ENCODE results near the gene PDLIM1.

The PDLIM1 gene

DNA sequence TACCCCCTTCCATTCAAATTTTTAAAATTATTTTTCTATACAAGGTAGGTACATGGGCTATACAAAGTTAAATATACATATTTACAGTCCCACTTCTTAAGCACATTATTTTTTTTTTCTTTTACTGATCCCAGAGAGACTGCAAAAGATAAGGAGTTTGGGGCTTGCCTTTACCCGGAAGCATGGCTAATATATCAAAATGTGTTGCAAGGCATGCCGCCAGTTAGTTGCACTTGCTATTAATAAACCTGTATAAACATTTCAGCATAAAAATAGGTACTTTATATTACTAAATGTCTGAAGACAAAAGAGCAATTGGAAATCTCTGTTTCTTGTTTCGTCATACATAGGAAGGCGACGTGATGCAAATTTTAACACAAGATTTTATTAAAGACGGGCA lies 21.5 kb upstream of the PDLIM1 start:
- no peak overlapping the region for H3K9ac ChIP-seq (ENCODE audit: low read depth, low read length)
- peaks cover 25% of the 10 kb centered on the region for H3K4me1 ChIP-seq (ENCODE audit: control insufficient read depth, insufficient read depth, low read length)
- no peak overlapping the region for H3K4me3 ChIP-seq (ENCODE audit: low read depth, low read length)
- H3K27me3 ChIP-seq (ENCODE audit: control insufficient read depth, insufficient read depth, low read length) = no peaks in the 10 kb centered on the region
- H3K9me3 ChIP-seq (ENCODE audit: control insufficient read depth, insufficient read depth, low read length) = no peaks in the 10 kb centered on the region
- H3K36me3 ChIP-seq (ENCODE audit: control insufficient read depth, insufficient read depth, low read length) = no peaks in the 10 kb centered on the region

DNA sequence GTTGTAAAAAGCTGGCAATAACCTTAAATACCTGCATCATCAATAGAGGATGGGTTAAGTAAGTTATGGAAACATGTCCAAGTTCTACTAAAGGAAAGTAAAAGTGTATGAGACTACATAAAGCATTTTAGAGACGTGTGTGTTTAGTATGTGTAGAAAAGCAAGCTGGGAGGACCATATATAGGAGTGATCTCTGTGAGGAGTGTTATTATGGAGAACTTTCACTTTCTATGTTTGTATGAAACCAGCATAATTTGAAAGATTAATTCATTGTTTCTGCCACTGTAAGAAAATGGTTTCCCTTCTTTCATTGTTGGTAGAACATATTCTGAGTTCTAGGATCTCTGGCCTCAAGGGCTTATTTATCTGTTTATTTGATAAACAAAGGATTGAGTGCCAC lies 19.2 kb upstream of the PDLIM1 start:
- Histone ChIP-seq H3K9ac (ENCODE audit: low read depth, low read length) (no peak overlapping the region), H3K9me3 (ENCODE audit: control insufficient read depth, insufficient read depth, low read length) (no peaks in the 10 kb centered on the region), H3K27me3 (ENCODE audit: control insufficient read depth, insufficient read depth, low read length) (no peaks in the 10 kb centered on the region)

DNA sequence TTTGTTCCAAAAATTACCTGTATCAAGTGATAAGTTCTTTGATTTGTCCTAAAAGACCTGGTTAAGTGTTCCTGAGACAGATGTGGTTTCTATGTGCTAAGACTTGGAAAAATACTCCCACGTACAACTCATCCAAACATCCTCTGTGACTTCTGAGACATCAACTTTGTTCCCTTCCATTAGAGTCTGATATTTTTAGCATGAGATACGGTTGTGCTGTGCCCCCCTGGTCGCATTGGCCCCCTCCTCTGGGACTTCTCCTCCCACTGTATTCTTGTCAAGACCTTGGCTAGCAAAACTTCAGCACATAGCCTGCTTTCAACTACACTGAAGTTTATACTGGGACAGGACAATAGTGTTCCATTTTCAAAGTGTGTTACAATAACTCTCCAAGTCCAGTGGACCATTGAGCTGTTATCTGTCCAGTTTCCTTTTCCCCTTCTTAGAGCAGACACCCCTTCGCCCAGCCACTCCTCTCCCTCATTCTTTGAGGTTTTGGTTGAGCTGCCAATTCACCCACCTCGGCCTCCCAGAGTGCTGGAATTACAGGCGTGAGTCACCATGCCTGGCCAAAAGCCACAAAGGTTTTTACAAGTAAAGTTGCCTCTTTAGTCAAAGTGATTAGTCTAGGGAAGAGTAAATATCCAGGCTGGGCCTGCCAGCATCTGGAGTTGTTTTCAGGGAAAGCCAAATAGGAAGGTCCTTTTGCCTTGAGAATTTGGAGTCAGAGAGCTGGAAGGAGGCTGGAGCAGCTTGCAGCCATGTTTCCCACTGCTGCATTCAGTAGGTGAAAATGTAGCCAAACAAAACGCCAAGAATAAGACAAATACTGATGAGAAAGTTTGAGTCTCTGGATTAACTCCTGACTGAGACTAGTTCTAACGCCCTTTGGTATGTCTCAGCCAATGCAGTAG lies 17.8 kb upstream of the PDLIM1 start:
- no peaks in the 10 kb centered on the region for H3K36me3 ChIP-seq (ENCODE audit: control insufficient read depth, insufficient read depth, low read length)
- H3K4me1 ChIP-seq (ENCODE audit: control insufficient read depth, insufficient read depth, low read length) = peaks cover 32% of the 10 kb centered on the region
- no peaks in the 10 kb centered on the region for H3K9me3 ChIP-seq (ENCODE audit: control insufficient read depth, insufficient read depth, low read length)
- H3K4me3 ChIP-seq (ENCODE audit: low read depth, low read length) = no peak overlapping the region
- H3K27me3 ChIP-seq (ENCODE audit: control insufficient read depth, insufficient read depth, low read length) = no peaks in the 10 kb centered on the region
- H3K9ac ChIP-seq (ENCODE audit: low read depth, low read length) = no peak overlapping the region

More for the DNA sequence above, 19.2 kb upstream of the PDLIM1 start:
- Histone ChIP-seq H3K4me3 (ENCODE audit: low read depth, low read length) (no peak overlapping the region), H3K36me3 (ENCODE audit: control insufficient read depth, insufficient read depth, low read length) (no peaks in the 10 kb centered on the region), H3K4me1 (ENCODE audit: control insufficient read depth, insufficient read depth, low read length) (peaks cover 25% of the 10 kb centered on the region)

DNA sequence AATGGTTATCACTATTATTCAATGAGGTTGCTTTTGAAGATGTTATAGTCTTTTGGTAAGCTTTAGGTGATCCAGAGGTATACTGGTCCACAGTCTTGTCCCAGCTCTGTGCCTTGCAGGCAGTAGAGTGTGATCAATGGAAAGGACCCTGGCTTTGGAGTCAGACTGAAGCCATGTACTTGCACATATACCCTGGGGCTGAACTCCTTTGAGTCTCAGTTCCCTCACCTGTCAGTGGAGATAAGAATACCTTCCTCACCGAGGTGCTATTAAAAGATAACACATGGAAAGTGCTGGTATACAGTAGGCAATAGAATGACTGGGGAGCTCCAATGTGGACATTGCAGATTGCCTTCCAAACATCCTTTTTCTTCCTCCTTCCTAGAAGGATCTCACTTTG lies 16.0 kb upstream of the PDLIM1 start:
- no peaks in the 10 kb centered on the region for H3K27me3 ChIP-seq (ENCODE audit: control insufficient read depth, insufficient read depth, low read length)
- no peaks in the 10 kb centered on the region for H3K36me3 ChIP-seq (ENCODE audit: control insufficient read depth, insufficient read depth, low read length)
- H3K4me1 ChIP-seq (ENCODE audit: control insufficient read depth, insufficient read depth, low read length) = peaks cover 26% of the 10 kb centered on the region

DNA sequence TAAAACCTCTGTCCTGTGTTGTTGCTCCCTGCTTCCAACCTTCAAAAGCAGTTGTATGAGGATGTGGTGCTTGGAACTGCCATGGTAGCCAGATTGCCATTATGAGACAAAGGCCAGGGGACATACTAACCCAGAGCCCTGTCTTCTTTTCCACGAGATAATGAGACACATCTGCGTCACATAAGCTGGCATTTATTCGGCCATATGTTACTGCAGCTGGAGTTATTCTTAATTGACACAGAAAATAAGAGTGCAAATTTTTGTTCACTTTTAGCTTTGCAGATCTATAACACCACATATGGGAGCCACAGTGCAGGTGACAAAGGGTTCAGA lies 15.5 kb upstream of the PDLIM1 start:
- H3K36me3 ChIP-seq (ENCODE audit: control insufficient read depth, insufficient read depth, low read length) = no peaks in the 10 kb centered on the region

More for the DNA sequence above, 16.0 kb upstream of the PDLIM1 start:
- Histone ChIP-seq H3K9ac (ENCODE audit: low read depth, low read length) (no peak overlapping the region), H3K4me3 (ENCODE audit: low read depth, low read length) (no peak overlapping the region), H3K9me3 (ENCODE audit: control insufficient read depth, insufficient read depth, low read length) (no peaks in the 10 kb centered on the region)

DNA sequence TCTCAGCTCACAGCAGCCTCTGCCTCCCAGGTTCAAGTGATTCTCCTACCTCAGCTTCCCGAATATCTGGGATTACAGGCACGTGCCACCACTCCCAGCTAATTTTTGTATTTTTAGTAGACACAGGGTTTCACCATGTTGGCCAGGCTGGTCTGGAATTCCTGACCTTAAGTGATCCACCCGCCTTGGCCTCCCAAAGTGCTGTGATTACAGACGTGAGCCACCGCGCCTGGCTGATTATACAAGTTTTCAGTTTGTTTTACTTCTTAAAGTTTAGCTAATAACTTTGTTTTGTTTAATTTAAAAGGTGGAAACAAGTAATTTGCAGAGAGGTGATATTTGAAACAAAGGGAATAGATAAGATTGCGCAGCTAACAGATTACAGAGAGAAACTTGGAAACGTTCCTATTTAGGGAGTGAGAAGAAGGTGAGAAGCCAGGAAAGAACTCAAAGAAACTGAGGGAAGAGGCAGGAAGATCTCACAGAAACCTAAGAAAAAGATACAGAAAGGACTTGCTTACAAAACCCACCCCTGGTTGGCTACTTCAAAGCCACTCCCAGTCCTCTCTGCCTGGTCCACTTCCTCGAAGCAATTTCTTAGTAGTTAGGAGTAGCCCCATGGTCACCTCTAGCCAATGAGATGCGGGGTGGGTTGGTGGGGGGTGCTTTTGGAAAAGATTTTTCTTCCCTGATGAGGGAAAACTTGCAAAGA lies 15.0 kb upstream of the PDLIM1 start:
- no peaks in the 10 kb centered on the region for H3K36me3 ChIP-seq (ENCODE audit: control insufficient read depth, insufficient read depth, low read length)
- H3K9me3 ChIP-seq (ENCODE audit: control insufficient read depth, insufficient read depth, low read length) = no peaks in the 10 kb centered on the region
- H3K9ac ChIP-seq (ENCODE audit: low read depth, low read length) = no peak overlapping the region
- peaks cover 26% of the 10 kb centered on the region for H3K4me1 ChIP-seq (ENCODE audit: control insufficient read depth, insufficient read depth, low read length)
- no peaks in the 10 kb centered on the region for H3K27me3 ChIP-seq (ENCODE audit: control insufficient read depth, insufficient read depth, low read length)
- H3K4me3 ChIP-seq (ENCODE audit: low read depth, low read length) = no peak overlapping the region

More for the DNA sequence above, 15.5 kb upstream of the PDLIM1 start:
- H3K27me3 ChIP-seq (ENCODE audit: control insufficient read depth, insufficient read depth, low read length) = no peaks in the 10 kb centered on the region
- peaks cover 26% of the 10 kb centered on the region for H3K4me1 ChIP-seq (ENCODE audit: control insufficient read depth, insufficient read depth, low read length)
- H3K4me3 ChIP-seq (ENCODE audit: low read depth, low read length) = no peak overlapping the region
- H3K9ac ChIP-seq (ENCODE audit: low read depth, low read length) = no peak overlapping the region
- no peaks in the 10 kb centered on the region for H3K9me3 ChIP-seq (ENCODE audit: control insufficient read depth, insufficient read depth, low read length)

DNA sequence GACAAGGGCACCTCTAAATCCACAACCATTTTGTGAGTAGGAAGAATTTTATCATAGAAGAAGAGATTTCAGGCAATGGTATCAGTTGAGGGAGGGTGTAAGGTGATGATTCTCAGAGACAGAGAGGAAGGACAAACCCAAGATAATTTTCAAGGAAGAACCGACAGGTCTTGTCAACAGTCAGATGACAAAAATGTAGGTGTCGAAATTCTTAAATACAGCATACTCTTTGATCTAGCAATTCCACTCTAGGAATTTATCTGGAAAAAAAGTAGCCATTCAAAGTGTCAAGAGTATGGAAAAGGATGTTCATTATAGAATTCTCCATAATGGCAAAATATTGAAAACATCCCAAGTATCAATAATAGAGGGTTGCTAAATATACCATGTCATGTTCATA lies 14.2 kb upstream of the PDLIM1 start:
- Histone ChIP-seq H3K4me1 (ENCODE audit: control insufficient read depth, insufficient read depth, low read length) (peaks cover 18% of the 10 kb centered on the region), H3K9me3 (ENCODE audit: control insufficient read depth, insufficient read depth, low read length) (no peaks in the 10 kb centered on the region), H3K9ac (ENCODE audit: low read depth, low read length) (no peak overlapping the region), H3K27me3 (ENCODE audit: control insufficient read depth, insufficient read depth, low read length) (no peaks in the 10 kb centered on the region), H3K4me3 (ENCODE audit: low read depth, low read length) (no peak overlapping the region), H3K36me3 (ENCODE audit: control insufficient read depth, insufficient read depth, low read length) (no peaks in the 10 kb centered on the region)

DNA sequence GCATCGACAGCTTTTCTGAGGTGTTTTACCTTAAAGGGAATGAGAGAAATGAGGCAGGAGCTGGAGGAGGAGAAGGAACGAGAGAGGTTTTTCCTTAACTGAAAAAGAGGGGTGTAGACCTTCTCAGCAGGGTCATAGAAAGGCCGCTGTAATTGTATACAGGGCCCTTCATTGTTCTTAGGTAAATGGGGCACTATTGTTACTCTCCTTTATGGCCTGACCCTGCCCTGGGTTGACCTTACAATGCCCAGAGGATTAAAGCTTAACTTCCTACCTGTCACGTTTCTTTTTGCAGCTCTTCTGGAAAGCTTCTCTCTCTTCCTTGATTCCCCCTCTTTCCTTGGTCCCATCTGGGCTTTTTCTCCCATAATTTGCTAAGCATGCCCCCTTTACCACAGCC lies 13.7 kb upstream of the PDLIM1 start:
- H3K4me3 ChIP-seq (ENCODE audit: low read depth, low read length) = no peak overlapping the region

DNA sequence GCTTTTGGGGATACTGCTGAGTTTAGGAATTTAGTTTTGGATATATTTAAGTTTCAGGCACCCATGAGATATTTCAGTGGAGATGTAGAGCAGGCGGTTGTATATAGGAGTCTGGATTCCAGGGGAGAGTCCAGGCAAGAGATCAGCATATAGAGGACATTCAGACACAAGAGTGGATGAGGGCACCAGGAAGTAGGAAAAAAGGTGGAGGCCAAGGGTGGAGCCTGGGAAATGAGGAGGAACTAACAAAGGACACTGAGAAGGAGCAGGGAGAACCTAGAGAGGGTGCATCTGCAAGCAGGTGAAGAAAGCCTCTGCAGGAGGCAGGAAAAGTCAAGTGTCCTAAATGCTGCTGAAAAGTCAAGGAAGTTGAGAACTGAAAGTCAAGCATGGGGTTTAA lies 13.1 kb upstream of the PDLIM1 start:
- H3K4me3 ChIP-seq (ENCODE audit: low read depth, low read length) = no peak overlapping the region
- H3K9ac ChIP-seq (ENCODE audit: low read depth, low read length) = no peak overlapping the region
- H3K27me3 ChIP-seq (ENCODE audit: control insufficient read depth, insufficient read depth, low read length) = no peaks in the 10 kb centered on the region
- H3K9me3 ChIP-seq (ENCODE audit: control insufficient read depth, insufficient read depth, low read length) = no peaks in the 10 kb centered on the region
- H3K36me3 ChIP-seq (ENCODE audit: control insufficient read depth, insufficient read depth, low read length) = no peaks in the 10 kb centered on the region
- H3K4me1 ChIP-seq (ENCODE audit: control insufficient read depth, insufficient read depth, low read length) = peaks cover 18% of the 10 kb centered on the region

More for the DNA sequence above, 13.7 kb upstream of the PDLIM1 start:
- no peak overlapping the region for H3K9ac ChIP-seq (ENCODE audit: low read depth, low read length)
- H3K27me3 ChIP-seq (ENCODE audit: control insufficient read depth, insufficient read depth, low read length) = no peaks in the 10 kb centered on the region
- H3K9me3 ChIP-seq (ENCODE audit: control insufficient read depth, insufficient read depth, low read length) = no peaks in the 10 kb centered on the region
- H3K4me1 ChIP-seq (ENCODE audit: control insufficient read depth, insufficient read depth, low read length) = peaks cover 18% of the 10 kb centered on the region
- no peaks in the 10 kb centered on the region for H3K36me3 ChIP-seq (ENCODE audit: control insufficient read depth, insufficient read depth, low read length)

DNA sequence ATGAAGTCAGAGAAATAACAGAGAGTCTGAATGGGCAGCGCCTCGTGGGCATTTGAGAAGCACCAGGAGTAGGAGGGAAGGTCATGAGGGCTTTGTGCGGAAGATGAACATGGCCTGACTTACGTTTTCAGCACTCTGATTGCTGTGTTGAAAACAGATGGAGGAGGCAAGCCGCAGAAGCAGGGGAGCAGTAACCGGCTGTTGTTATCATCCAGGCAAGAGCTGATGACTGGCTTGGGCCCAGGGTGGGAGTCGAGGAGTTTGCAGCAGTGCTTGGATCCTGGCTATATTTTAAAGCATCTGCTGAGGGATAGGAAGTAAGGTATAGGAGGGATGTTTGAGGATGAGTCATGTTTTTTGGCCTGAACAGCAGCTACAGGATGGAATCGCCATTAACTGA lies 12.7 kb upstream of the PDLIM1 start:
- H3K9me3 ChIP-seq (ENCODE audit: control insufficient read depth, insufficient read depth, low read length) = no peaks in the 10 kb centered on the region
- H3K4me3 ChIP-seq (ENCODE audit: low read depth, low read length) = no peak overlapping the region
- peaks cover 14% of the 10 kb centered on the region for H3K4me1 ChIP-seq (ENCODE audit: control insufficient read depth, insufficient read depth, low read length)
- no peak overlapping the region for H3K9ac ChIP-seq (ENCODE audit: low read depth, low read length)
- no peaks in the 10 kb centered on the region for H3K36me3 ChIP-seq (ENCODE audit: control insufficient read depth, insufficient read depth, low read length)
- no peaks in the 10 kb centered on the region for H3K27me3 ChIP-seq (ENCODE audit: control insufficient read depth, insufficient read depth, low read length)

DNA sequence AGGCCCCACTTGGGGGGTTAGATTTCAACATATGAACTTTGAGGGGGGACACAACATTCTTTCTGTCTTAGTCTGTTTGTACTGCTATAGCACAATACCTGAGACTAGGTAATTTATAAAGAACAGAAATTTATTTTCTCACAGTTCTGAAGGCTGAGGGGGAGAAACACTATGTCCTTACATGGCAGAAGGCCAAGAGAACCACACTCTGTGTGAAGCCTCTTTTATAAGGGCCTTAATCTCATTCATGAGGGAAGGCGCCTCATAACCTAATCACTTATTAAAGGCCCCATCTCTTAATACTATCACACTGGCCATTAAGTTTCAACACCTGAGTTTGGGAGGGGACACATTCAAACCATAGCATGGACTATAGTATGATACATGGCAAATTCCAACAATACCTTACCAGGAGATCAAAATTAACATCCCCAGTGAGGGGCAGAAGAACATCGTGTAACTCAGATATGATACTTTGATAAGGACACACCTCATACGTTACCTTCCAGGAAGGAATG lies 9.3 kb upstream of the PDLIM1 start:
- Histone ChIP-seq H3K27me3 (ENCODE audit: control insufficient read depth, insufficient read depth, low read length) (peaks cover 22% of the 10 kb centered on the region), H3K4me1 (ENCODE audit: control insufficient read depth, insufficient read depth, low read length) (peaks cover 13% of the 10 kb centered on the region), H3K9ac (ENCODE audit: low read depth, low read length) (no peak overlapping the region), H3K36me3 (ENCODE audit: control insufficient read depth, insufficient read depth, low read length) (no peaks in the 10 kb centered on the region), H3K4me3 (ENCODE audit: low read depth, low read length) (no peak overlapping the region), H3K9me3 (ENCODE audit: control insufficient read depth, insufficient read depth, low read length) (no peaks in the 10 kb centered on the region)

DNA sequence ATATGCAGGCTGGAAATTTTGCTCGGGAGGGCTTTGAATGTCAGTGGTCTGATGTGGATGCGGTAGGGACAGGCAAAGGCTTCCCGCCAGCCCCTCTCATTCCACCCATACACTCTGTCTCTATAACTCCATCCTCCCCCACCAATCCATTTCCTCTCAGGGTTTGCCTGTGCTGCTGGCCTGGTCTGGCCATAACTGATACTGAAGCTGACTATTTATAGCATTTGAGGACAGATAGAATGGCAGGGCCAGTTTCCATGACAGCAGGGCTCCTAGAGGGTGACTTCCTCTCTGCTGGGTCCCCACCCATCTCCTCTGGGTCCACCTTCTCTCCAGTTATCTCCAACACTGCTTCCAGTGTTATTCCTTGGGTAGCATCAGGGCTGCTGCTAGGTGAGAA lies 6.6 kb upstream of the PDLIM1 start:
- H3K9me3 ChIP-seq (ENCODE audit: control insufficient read depth, insufficient read depth, low read length) = no peaks in the 10 kb centered on the region
- peaks cover 7% of the 10 kb centered on the region for H3K4me1 ChIP-seq (ENCODE audit: control insufficient read depth, insufficient read depth, low read length)
- H3K9ac ChIP-seq (ENCODE audit: low read depth, low read length) = no peak overlapping the region

More for the DNA sequence above, 6.6 kb upstream of the PDLIM1 start:
- peaks cover 36% of the 10 kb centered on the region for H3K27me3 ChIP-seq (ENCODE audit: control insufficient read depth, insufficient read depth, low read length)
- no peaks in the 10 kb centered on the region for H3K36me3 ChIP-seq (ENCODE audit: control insufficient read depth, insufficient read depth, low read length)
- no peak overlapping the region for H3K4me3 ChIP-seq (ENCODE audit: low read depth, low read length)
